HG02943 (cell line): ENCODE measurements around the gene STX18.
A peak's percentile ranks its signal among the peaks of the same experiment; 100 is the strongest.
"Not testable (repeated sequence)": the region's sequence is repeated elsewhere in the genome, so short reads cannot be mapped to it uniquely, and the experiment has no call there.

Source experiments
- ATAC-seq: cut with Tn5 transposase; IDR thresholded peaks from one replicate; pipeline ENCODE4 v1.9.1; 2021; ENCODE audit warnings: mild to moderate bottlenecking, low read depth, moderate library complexity; ENCODE audit not compliant: unreplicated experiment

Gene STX18

DNA sequence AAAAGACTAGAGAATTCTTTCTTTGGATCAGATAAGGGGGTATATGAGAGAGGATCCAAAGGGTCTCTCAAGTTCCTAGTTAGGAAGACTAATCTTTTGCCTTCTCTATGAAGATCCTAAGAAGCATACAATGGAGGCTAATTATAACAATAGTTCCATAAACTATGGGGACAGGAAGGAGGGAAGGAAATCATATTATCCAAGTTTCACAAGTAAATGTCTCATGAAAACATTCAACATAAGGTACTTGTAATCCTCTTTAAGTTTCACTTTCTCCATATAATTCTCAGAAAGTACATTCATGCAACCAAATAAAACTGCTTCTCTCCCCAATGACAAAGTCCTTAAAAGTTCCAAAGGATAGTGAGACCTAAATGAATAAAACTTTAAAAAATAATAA is 27.1 kb downstream of the STX18 start:
- no peak for ATAC-seq

GRCh38 chr4:4512282-4512681 is 29.6 kb downstream of the STX18 start:
- no peak for ATAC-seq

DNA sequence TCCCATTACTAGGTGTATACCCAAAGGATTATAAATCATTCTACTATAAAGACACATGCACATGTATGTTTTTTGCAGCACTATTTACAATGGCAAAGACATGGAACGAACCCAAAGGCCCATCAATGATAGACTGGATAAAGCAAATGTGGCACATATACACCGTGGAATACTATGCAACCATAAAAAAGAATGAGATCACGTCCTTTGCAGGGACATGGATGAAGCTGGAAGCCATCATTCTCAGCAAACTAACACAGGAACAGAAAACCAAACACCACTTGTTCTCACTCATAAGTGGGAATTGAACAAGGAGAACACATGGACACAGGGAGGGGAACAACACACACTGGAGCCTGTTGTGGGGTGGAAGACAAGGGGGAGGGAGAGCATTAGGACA is 31.2 kb downstream of the STX18 start:
- not testable (repeated sequence) for ATAC-seq

DNA sequence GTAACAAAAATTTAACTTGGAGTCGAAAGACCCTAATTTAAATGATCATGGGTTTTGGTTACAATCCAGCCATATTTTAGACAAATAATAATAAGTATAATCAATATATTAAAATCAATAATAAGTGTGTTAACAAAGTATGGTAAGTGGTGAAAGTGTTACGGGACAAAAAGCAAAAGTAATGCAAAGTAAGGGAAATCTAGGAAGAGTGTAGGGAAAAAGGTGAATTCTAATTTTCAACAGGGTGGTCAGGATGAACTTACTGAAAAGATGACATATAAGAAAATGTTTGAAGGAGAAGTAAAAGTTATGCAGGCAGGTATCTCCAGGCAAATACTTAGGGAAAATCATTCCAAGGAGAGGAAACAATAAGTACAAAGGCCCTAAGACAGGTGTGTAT is 32.3 kb downstream of the STX18 start:
- no peak for ATAC-seq

DNA sequence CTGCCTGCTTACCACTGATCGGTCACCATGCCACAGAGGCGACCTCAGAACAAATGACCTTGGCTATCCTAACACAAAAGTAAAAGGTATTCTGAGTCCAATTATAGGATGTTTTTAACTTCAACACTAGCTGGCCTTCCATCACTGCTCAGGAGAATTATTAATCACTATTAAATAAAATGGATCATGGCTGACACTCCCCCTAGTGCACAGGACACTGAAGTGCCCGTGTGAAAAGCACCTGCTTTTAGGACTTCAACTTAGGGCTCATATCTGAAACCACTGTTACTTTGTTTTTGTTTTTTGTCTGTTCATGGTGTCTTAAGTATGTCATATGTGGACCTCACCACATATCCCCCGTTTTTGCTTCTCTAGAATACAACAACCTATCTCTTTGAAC is 33.9 kb downstream of the STX18 start:
- ATAC-seq = peak; percentile 62

DNA sequence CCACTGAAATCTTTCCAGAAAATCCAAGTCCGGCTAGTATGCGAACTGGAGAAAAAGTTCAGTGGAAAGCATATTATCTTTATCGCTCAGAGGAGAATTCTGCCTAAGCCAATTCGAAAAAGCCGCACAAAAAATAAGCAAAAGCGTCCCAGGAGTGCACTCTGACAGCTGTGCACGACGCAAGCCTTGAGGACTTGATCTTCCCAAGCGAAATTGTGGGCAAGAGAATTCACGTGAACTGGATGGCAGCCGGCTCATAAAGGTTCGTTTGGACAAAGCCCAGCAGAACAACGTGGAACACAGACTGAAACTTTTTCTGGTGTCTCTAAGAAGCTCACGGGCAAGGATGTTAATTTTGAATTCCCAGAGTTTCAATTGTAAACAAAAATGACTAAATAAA is 34.4 kb downstream of the STX18 start:
- ATAC-seq = no peak

- no peak for ATAC-seq
These were observed 34.9 kb downstream of the STX18 start for GRCh38 chr4:4506961-4507360.

GRCh38 chr4:4505211-4505610 is 36.6 kb downstream of the STX18 start:
- not testable (repeated sequence) for ATAC-seq

DNA sequence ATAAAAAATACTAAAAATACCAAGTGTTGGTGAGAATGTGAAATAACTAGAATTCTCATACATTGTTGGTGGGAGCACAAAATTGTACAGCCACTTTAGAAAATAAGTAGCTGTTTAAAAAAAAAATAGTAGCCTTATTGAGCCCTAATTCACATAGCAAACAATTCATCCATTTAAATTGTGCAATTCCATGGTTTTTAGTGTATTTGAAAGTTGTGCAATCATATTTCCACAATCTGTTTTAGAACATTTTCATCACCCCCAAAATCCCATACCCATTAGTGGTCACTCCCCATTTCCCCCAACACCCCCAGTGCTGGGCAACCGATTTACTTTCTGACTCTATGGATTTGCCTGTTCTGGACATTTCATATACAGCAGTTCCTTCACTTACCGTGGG is 37.1 kb downstream of the STX18 start:
- ATAC-seq = no peak

DNA sequence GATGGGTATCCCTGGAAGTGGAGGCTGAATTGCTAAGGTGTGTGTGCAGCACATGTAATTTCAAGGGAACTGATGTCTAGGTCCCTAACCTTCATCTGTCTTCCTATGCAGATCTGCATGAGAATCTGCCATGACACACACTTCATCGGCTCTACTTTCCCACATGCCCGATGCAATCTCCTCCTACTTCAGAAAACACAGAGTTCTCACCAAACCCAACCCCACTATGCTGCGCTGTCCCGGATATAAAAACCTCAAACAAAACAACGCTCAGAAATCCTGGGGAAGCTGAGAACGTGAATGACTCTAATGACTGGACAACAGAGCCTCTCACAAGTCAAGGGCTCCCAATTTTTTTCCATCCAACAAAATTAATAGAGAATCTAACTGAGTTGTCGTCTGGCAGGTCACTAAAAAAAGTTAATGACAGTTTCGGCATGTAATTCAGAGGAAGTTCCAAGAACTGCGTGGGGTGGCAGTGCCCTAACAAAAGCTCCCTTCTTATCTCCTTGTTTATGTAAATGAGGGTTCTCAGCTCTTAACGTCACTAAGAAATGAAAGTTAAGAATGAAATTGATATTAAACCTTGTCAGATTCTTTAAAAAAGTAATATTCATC is 39.0 kb downstream of the STX18 start:
- no peak for ATAC-seq

DNA sequence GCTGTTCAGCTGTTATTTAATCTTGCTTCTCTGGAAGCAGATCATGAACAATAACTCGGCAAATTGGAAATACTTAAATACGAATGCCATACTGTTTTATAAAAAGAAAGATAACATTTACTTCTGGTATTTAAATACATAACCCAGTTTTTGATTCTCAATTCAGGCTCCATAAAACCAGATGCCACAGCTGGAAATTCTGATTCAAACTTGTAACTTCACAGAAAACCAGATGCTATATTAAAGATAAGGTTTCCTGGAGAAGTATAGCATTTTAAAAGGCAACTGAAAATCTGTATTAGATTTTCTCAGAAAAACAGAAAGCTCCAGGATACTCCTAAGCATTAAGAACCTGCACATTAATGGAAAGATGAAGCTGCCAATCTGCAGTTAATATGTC is 40.2 kb downstream of the STX18 start:
- ATAC-seq = no peak

GRCh38 chr4:4499438-4500123 is 42.3 kb downstream of the STX18 start:
- ATAC-seq = no peak

- ATAC-seq = no peak
These were observed 45.1 kb downstream of the STX18 start for GRCh38 chr4:4496592-4497372.

- no peak for ATAC-seq
These were observed 47.0 kb downstream of the STX18 start for GRCh38 chr4:4494882-4495281.

DNA sequence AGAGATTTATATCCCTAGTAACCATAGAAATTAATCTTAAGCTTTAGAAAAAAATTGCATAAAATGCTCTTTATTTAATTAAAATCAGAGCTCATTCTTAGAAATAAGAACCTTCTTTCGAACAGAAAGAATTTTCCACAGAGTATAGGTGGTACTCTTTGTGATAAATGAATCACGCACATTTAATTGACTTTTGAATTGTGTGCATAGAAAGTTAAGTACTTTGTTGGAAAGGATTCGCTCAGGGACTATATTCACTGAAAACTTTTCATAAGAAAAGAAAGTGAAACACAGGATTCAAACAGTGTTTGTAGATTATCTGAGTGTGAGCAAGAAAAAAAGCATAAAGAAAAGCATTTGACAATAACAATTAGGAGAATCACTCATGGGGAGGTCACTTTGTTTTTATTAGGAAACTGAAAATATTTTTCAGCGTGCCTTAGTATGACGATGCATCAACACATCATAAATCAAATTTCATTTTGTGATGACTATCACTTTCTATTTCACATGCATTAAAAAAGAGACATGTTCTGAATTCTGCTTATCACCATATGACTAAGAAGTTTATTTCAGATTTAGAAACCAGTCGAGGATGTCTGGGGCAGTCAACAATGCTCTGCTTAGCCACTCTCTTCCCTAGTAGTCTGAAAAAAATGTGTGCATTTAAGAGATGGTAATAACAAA is 49.5 kb downstream of the STX18 start:
- no peak for ATAC-seq

GRCh38 chr4:4491396-4491893 is 50.4 kb downstream of the STX18 start:
- ATAC-seq = no peak

- ATAC-seq = no peak
These were observed 51.0 kb downstream of the STX18 start for GRCh38 chr4:4490816-4491215.

DNA sequence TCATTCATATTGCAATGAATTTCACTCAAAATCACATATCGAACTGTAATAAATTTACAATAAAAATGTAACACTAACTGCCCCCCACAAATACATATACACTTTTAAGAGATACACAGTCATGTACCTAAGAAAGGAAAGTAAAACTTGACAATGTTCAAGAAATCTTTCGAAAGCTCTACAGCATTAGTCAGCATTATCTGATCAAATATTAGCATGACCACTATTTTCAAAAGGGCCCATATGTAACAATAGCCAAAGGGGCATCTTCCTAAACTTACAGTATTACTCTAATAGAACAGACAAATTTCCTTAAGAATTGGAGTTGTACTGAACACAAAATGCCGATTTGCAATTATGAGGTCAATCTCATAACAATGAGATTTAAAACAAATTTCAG is 51.8 kb downstream of the STX18 start:
- ATAC-seq = no peak

GRCh38 chr4:4488405-4489404 is 53.1 kb downstream of the STX18 start:
- ATAC-seq = peak; percentile 83

- ATAC-seq = no peak
These were observed 54.9 kb downstream of the STX18 start for GRCh38 chr4:4486969-4487368.
